ENCODE data around the gene GPA33.
A peak's percentile ranks its signal among the peaks of the same experiment; 100 is the strongest.

The GPA33 gene

GRCh38 chr1:167054946-167055630 is 35.1 kb downstream of the GPA33 start:
- H3F3A ChIP-seq (ENCODE audit: insufficient read depth, low read length): no peaks in the 10 kb centered on the region
- H2AFZ ChIP-seq (ENCODE audit: low read length): no peak overlapping the region
- H3K4me3 ChIP-seq (ENCODE audit: low read depth, low read length, poor library complexity, severe bottlenecking): no peak overlapping the region
- H3K79me2 ChIP-seq (ENCODE audit: insufficient read depth, low read length): no peaks in the 10 kb centered on the region
- H3K9me3 ChIP-seq (ENCODE audit: low read length): no peaks in the 10 kb centered on the region
- TF ChIP-seq CTCF (IDR thresholded peaks at IDR 0.05; ENCODE audit: low read length): no peak
- TF ChIP-seq EZH2 (IDR thresholded peaks at IDR 0.05; ENCODE audit: borderline replicate concordance, low read length): no peak
- H3K4me2 ChIP-seq (ENCODE audit: low read length): no peak overlapping the region
- no peaks in the 10 kb centered on the region for H3K9me2 ChIP-seq (ENCODE audit: low read depth, low read length)
- no peaks in the 10 kb centered on the region for H3K27me3 ChIP-seq (ENCODE audit: insufficient read depth, low read length)
- no peaks in the 10 kb centered on the region for H4K20me1 ChIP-seq (ENCODE audit: insufficient read depth, low read length)
- peaks cover 6% of the 10 kb centered on the region for H3K4me1 ChIP-seq (ENCODE audit: insufficient read depth, low read length, severe bottlenecking)
- no peak overlapping the region for H3K27ac ChIP-seq (ENCODE audit: low read depth, low read length, poor library complexity, severe bottlenecking)
- no peak overlapping the region for H3K9ac ChIP-seq (ENCODE audit: low read length)
- H3K36me3 ChIP-seq (ENCODE audit: insufficient read depth, low read length): no peaks in the 10 kb centered on the region

- no peaks in the 10 kb centered on the region for H3F3A ChIP-seq (ENCODE audit: insufficient read depth, low read length)
- no peak overlapping the region for H3K4me3 ChIP-seq (ENCODE audit: low read depth, low read length, poor library complexity, severe bottlenecking)
- H3K27me3 ChIP-seq (ENCODE audit: insufficient read depth, low read length): no peaks in the 10 kb centered on the region
- H3K9ac ChIP-seq (ENCODE audit: low read length): no peak overlapping the region
- no peaks in the 10 kb centered on the region for H4K20me1 ChIP-seq (ENCODE audit: insufficient read depth, low read length)
- no peaks in the 10 kb centered on the region for H3K9me3 ChIP-seq (ENCODE audit: low read length)
- H3K36me3 ChIP-seq (ENCODE audit: insufficient read depth, low read length): no peaks in the 10 kb centered on the region
- TF ChIP-seq CTCF (IDR thresholded peaks at IDR 0.05; ENCODE audit: low read length) (no peak), EZH2 (IDR thresholded peaks at IDR 0.05; ENCODE audit: borderline replicate concordance, low read length) (no peak)
- H3K9me2 ChIP-seq (ENCODE audit: low read depth, low read length): no peaks in the 10 kb centered on the region
- H3K4me1 ChIP-seq (ENCODE audit: insufficient read depth, low read length, severe bottlenecking): peaks cover 6% of the 10 kb centered on the region
- no peaks in the 10 kb centered on the region for H3K79me2 ChIP-seq (ENCODE audit: insufficient read depth, low read length)
- H3K4me2 ChIP-seq (ENCODE audit: low read length): no peak overlapping the region
- no peak overlapping the region for H3K27ac ChIP-seq (ENCODE audit: low read depth, low read length, poor library complexity, severe bottlenecking)
- H2AFZ ChIP-seq (ENCODE audit: low read length): no peak overlapping the region
Measured at GRCh38 chr1:167054531-167054930, 35.6 kb downstream of the GPA33 start.

GRCh38 chr1:167052389-167052788 is 37.8 kb downstream of the GPA33 start:
- H3K79me2 ChIP-seq (ENCODE audit: insufficient read depth, low read length): no peaks in the 10 kb centered on the region
- no peak for TF ChIP-seq EZH2 (IDR thresholded peaks at IDR 0.05; ENCODE audit: borderline replicate concordance, low read length)
- peak; percentile 20; the same call in 1 of the 2 replicates for TF ChIP-seq CTCF (IDR thresholded peaks at IDR 0.05; ENCODE audit: low read length)
- H2AFZ ChIP-seq (ENCODE audit: low read length): no peak overlapping the region
- no peak overlapping the region for H3K4me3 ChIP-seq (ENCODE audit: low read depth, low read length, poor library complexity, severe bottlenecking)
- H3K27ac ChIP-seq (ENCODE audit: low read depth, low read length, poor library complexity, severe bottlenecking): no peak overlapping the region
- no peaks in the 10 kb centered on the region for H3K36me3 ChIP-seq (ENCODE audit: insufficient read depth, low read length)
- H3K4me1 ChIP-seq (ENCODE audit: insufficient read depth, low read length, severe bottlenecking): no peaks in the 10 kb centered on the region
- no peak overlapping the region for H3K9ac ChIP-seq (ENCODE audit: low read length)
- no peaks in the 10 kb centered on the region for H3K27me3 ChIP-seq (ENCODE audit: insufficient read depth, low read length)
- no peaks in the 10 kb centered on the region for H3K9me2 ChIP-seq (ENCODE audit: low read depth, low read length)
- no peak overlapping the region for H3K4me2 ChIP-seq (ENCODE audit: low read length)
- H3K9me3 ChIP-seq (ENCODE audit: low read length): no peaks in the 10 kb centered on the region
- H4K20me1 ChIP-seq (ENCODE audit: insufficient read depth, low read length): no peaks in the 10 kb centered on the region
- H3F3A ChIP-seq (ENCODE audit: insufficient read depth, low read length): no peaks in the 10 kb centered on the region
